Astrocyte (in vitro differentiated cells and primary cell): ENCODE data around the gene CPXM1. TPM values are rescaled to one million over a fixed set of nuclear protein-coding genes. Genes with fewer than 3 reads are reported as not detected.

Source experiments
- DNase-seq: peaks from one replicate; pipeline ENCODE4 v3.0.0-alpha.2; 2010; ENCODE audit warnings: low read depth
- FAIRE-seq: peaks from 2 replicates; lab custom pipeline; 2011; peaks lifted over from hg19 to GRCh38; lab: Jason Lieb, UNC
- H2AFZ ChIP-seq: 2 replicates; pipeline ENCODE4 v1.6.0; 2012; ENCODE audit warnings: low read depth, low read length, inconsistent platforms
- H3K27ac ChIP-seq: 2 replicates; pipeline ENCODE4 v1.5.1; 2011; ENCODE audit warnings: low read depth, low read length, inconsistent platforms
- H3K27me3 ChIP-seq: 2 replicates; pipeline ENCODE4 v1.6.0; 2011; ENCODE audit warnings: low read length, inconsistent platforms; ENCODE audit not compliant: insufficient read depth
- H3K36me3 ChIP-seq: 2 replicates; pipeline ENCODE4 v1.5.1; 2011; ENCODE audit warnings: low read length, inconsistent platforms; ENCODE audit not compliant: insufficient read depth
- H3K4me1 ChIP-seq: 2 replicates; pipeline ENCODE4 v1.5.1; 2011; ENCODE audit warnings: low read length, inconsistent platforms; ENCODE audit not compliant: insufficient read depth
- H3K4me2 ChIP-seq: 2 replicates; pipeline ENCODE4 v1.6.0; 2012; ENCODE audit warnings: low read length, inconsistent platforms
- H3K4me3 ChIP-seq: 2 replicates; pipeline ENCODE4 v1.5.1; 2011; ENCODE audit warnings: low read depth, mild to moderate bottlenecking, low read length, inconsistent platforms; ENCODE audit not compliant: insufficient read depth
- H3K79me2 ChIP-seq: 2 replicates; pipeline ENCODE4 v1.6.0; 2012; ENCODE audit warnings: mild to moderate bottlenecking, low read length, inconsistent platforms; ENCODE audit not compliant: insufficient read depth
- H3K9ac ChIP-seq: 2 replicates; pipeline ENCODE4 v1.6.0; 2012; ENCODE audit warnings: mild to moderate bottlenecking, low read length, inconsistent platforms
- H3K9me3 ChIP-seq: 2 replicates; pipeline ENCODE4 v1.5.1; 2012; ENCODE audit warnings: low read depth, mild to moderate bottlenecking, low read length, inconsistent platforms; ENCODE audit not compliant: insufficient read depth
- H4K20me1 ChIP-seq: 2 replicates; pipeline ENCODE4 v1.6.0; 2012; ENCODE audit warnings: low read length, inconsistent platforms; ENCODE audit not compliant: insufficient read depth
- H3K27ac Mint-ChIP-seq: one replicate; pipeline ENCODE4 v1.8.0; 2021; ENCODE audit warnings: mild to moderate bottlenecking, mixed read lengths; ENCODE audit not compliant: unreplicated experiment
- H3K27me3 Mint-ChIP-seq: one replicate; pipeline ENCODE4 v1.8.0; 2021; ENCODE audit warnings: low read depth, mixed read lengths; ENCODE audit not compliant: unreplicated experiment
- H3K36me3 Mint-ChIP-seq: one replicate; pipeline ENCODE4 v1.8.0; 2021; ENCODE audit warnings: low read depth, mixed read lengths; ENCODE audit not compliant: unreplicated experiment
- H3K4me1 Mint-ChIP-seq: one replicate; pipeline ENCODE4 v1.8.0; 2021; ENCODE audit warnings: low read depth, mixed read lengths; ENCODE audit not compliant: unreplicated experiment
- H3K4me3 Mint-ChIP-seq: one replicate; pipeline ENCODE4 v1.8.0; 2021; ENCODE audit warnings: mild to moderate bottlenecking, moderate library complexity, mixed read lengths; ENCODE audit not compliant: unreplicated experiment
- H3K9me3 Mint-ChIP-seq: one replicate; pipeline ENCODE4 v1.8.0; 2021; ENCODE audit warnings: mild to moderate bottlenecking, mixed read lengths; ENCODE audit not compliant: unreplicated experiment
- EZH2 ChIP-seq: IDR thresholded peaks from 2 replicates; pipeline ENCODE4 v1.6.1; 2012; ENCODE audit warnings: mild to moderate bottlenecking, low read length, inconsistent platforms; ENCODE audit not compliant: insufficient read depth
- total RNA-seq: library from RNA; stranded (reverse); gene quantifications from 2 replicates; pipeline ENCODE4 v1.2.1, GENCODE V29; 2021
- TF ChIP-seq, protein P1 (sequence below): IDR thresholded peaks from 2 replicates; pipeline ENCODE4 v1.5.1; 2011; ENCODE audit warnings: low read depth, mild to moderate bottlenecking, inconsistent platforms, low read length, moderate library complexity; ENCODE audit not compliant: insufficient read depth

Gene CPXM1
- total RNA-seq, 1 donor from 2014 or later: 10.9 TPM

- peaks cover 84% of the 10 kb centered on the region for H3K27me3 Mint-ChIP-seq
- no peak overlapping the region for H3K9ac ChIP-seq
- no peak for FAIRE-seq
- no peaks in the 10 kb centered on the region for H3K9me3 Mint-ChIP-seq
- H3K4me3 Mint-ChIP-seq: no peak overlapping the region
- H3K4me3 ChIP-seq: no peak overlapping the region
- no peak for TF ChIP-seq EZH2
- TF ChIP-seq, protein P1, sequence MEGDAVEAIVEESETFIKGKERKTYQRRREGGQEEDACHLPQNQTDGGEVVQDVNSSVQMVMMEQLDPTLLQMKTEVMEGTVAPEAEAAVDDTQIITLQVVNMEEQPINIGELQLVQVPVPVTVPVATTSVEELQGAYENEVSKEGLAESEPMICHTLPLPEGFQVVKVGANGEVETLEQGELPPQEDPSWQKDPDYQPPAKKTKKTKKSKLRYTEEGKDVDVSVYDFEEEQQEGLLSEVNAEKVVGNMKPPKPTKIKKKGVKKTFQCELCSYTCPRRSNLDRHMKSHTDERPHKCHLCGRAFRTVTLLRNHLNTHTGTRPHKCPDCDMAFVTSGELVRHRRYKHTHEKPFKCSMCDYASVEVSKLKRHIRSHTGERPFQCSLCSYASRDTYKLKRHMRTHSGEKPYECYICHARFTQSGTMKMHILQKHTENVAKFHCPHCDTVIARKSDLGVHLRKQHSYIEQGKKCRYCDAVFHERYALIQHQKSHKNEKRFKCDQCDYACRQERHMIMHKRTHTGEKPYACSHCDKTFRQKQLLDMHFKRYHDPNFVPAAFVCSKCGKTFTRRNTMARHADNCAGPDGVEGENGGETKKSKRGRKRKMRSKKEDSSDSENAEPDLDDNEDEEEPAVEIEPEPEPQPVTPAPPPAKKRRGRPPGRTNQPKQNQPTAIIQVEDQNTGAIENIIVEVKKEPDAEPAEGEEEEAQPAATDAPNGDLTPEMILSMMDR: no peak
- no peaks in the 10 kb centered on the region for H3K9me3 ChIP-seq
- peaks cover 58% of the 10 kb centered on the region for H3K27me3 ChIP-seq
- no peaks in the 10 kb centered on the region for H3K36me3 ChIP-seq
- no peaks in the 10 kb centered on the region for H3K4me1 Mint-ChIP-seq
- no peak overlapping the region for H3K27ac ChIP-seq
- H3K36me3 Mint-ChIP-seq: no peaks in the 10 kb centered on the region
- no peaks in the 10 kb centered on the region for H3K4me1 ChIP-seq
- H2AFZ ChIP-seq: no peak overlapping the region
- DNase-seq: no peak
- H3K4me2 ChIP-seq: no peak overlapping the region
- H4K20me1 ChIP-seq: no peaks in the 10 kb centered on the region
- no peak overlapping the region for H3K27ac Mint-ChIP-seq
- H3K79me2 ChIP-seq: no peaks in the 10 kb centered on the region
Measured at GRCh38 chr20:2745060-2745910, 55.1 kb downstream of the CPXM1 start.

Other genes with a start within 250 kb of the CPXM1 start
- 256 and 292 TPM in 2 replicates for gene NOP56, start 148.0 kb downstream of the CPXM1 start, total RNA-seq
- 68.0 and 74.8 TPM in 2 replicates for gene IDH3B, start 136.4 kb downstream of the CPXM1 start, total RNA-seq
- 2.3 and 4.1 TPM in 2 replicates for gene EBF4, start 107.8 kb downstream of the CPXM1 start, total RNA-seq
- gene C20orf141, start 14.4 kb upstream of the CPXM1 start, total RNA-seq: not detected in 2 replicates
- not detected in 2 replicates for gene TMEM239, start 15.7 kb upstream of the CPXM1 start, total RNA-seq
- gene PCED1A, start 40.0 kb upstream of the CPXM1 start, total RNA-seq: 17.2 and 23.5 TPM in 2 replicates
- gene VPS16, start 40.1 kb upstream of the CPXM1 start, total RNA-seq: 24.9 and 25.1 TPM in 2 replicates
- gene PTPRA, start 72.9 kb upstream of the CPXM1 start, total RNA-seq: 50.1 and 54.5 TPM in 2 replicates
- 0.89 and 1.4 TPM in 2 replicates for gene GNRH2, start 243.0 kb upstream of the CPXM1 start, total RNA-seq
- 27.3 and 29.0 TPM in 2 replicates for gene MRPS26, start 245.4 kb upstream of the CPXM1 start, total RNA-seq